Thyroid gland (tissue), 4 donors: Measurements from ENCODE around the gene SERPINB1. TPM values are rescaled to one million over a fixed set of nuclear protein-coding genes. Genes with fewer than 3 reads are reported as not detected.
A peak's percentile ranks its signal among the peaks of the same experiment; 100 is the strongest.
"Not testable (repeated sequence)": the region's sequence is repeated elsewhere in the genome, so short reads cannot be mapped to it uniquely, and the experiment has no call there.

ENCODE experiments used
- DNase-seq, 2 donors: peaks; one replicate each; pipeline ENCODE4 v3.0.0-alpha.2; 2019
- H3K27ac ChIP-seq, 3 donors: fragments of 200-600 bp; sonication (generic); 1 replicate in 2 of 3; 2 replicates in 1 of 3; pipeline ENCODE4 v1.5.1; 2016 to 2019; ENCODE audit warnings: mild to moderate bottlenecking in 1 of 3, moderate library complexity in 1 of 3
- H3K27me3 ChIP-seq: fragments of 200-600 bp; sonication (generic); one replicate; pipeline ENCODE4 v1.5.1; 2019
- H3K36me3 ChIP-seq, 2 donors: fragments of 200-600 bp; sonication (generic); one replicate each; pipeline ENCODE4 v1.5.1; 2016 to 2019
- H3K4me1 ChIP-seq, 2 donors: fragments of 200-600 bp; sonication (generic); one replicate each; pipeline ENCODE4 v1.5.1; 2017 to 2019
- H3K4me3 ChIP-seq, 3 donors: fragments of 200-600 bp; sonication (generic); replicated peaks in 1 of 3; 1 replicate in 2 of 3; 2 replicates in 1 of 3; pipeline ENCODE4 v1.5.1; 2016; ENCODE audit warnings: mild to moderate bottlenecking in 1 of 3
- H3K9me3 ChIP-seq: fragments of 200-600 bp; sonication (generic); one replicate; pipeline ENCODE4 v1.5.1; 2017
- POLR2A ChIP-seq, 2 donors: fragments of 450-650 bp; IDR thresholded peaks; one replicate each; pipeline ENCODE4 v1.6.1; 2017; ENCODE audit warnings: antibody characterized with exemption in 2 of 2, mild to moderate bottlenecking in 2 of 2, moderate library complexity in 1 of 2
- WGBS, 2 donors: methylation state at CpG; one replicate each; pipeline ENCODE4 v1.1.5; 2017; 5-methylcytosine and 5-hydroxymethylcytosine counted together
- intact Hi-C: fragments of 100-400 bp; cut with DNase I; formaldehyde crosslinking; loops from one replicate; pipeline ENCODE4 v1.15.1; 2023
- total RNA-seq, 4 donors: library from RNA; depleted of rRNA; stranded (reverse); fragments of >200 nt; gene quantifications; one replicate each; pipeline ENCODE4 v1.2.3, GENCODE V29; 2016
- TF ChIP-seq, protein P1 (sequence below), 6 experiments: fragments of 200-600 bp in 3 of 6; fragments of 450-650 bp in 3 of 6; sonication (generic) in 3 of 6; IDR thresholded peaks; one replicate each; pipeline ENCODE4 v1.5.1; 2016 to 2019; ENCODE audit warnings: antibody characterized with exemption in 6 of 6, mild to moderate bottlenecking in 2 of 6, inconsistent platforms in 1 of 6, moderate library complexity in 1 of 6

The SERPINB1 gene
- total RNA-seq, 4 donors from 2014 or later = 36.2 to 52.8 (median 43.4) TPM

DNA sequence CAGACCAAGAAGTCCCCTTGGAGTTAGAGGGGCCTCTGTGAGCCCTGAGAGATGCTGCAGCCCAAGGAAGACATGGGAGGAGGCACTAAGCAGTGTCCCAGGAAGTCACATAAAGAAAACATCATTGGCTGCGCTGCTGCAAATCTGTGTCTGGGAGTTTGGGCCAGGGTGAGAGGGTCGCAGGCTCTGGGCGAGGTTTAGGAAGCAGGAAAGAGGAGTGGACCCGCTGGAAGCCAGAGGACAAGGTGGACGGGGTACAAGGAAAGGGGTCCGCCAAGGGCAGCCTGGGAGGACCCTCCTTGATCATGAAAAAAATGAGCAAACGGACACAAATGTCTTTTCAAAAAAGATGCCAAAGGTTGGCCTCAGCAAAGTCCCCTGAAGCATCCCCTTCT lies 15.5 kb upstream of the SERPINB1 start:
- intact Hi-C loops = no loop called here
- peaks cover 0 to 31% of the 10 kb centered on the region in 2 donors for H3K4me1 ChIP-seq
- H3K36me3 ChIP-seq = no peaks in the 10 kb centered on the region
- no peaks in the 10 kb centered on the region for H3K27me3 ChIP-seq
- TF ChIP-seq, protein P1, sequence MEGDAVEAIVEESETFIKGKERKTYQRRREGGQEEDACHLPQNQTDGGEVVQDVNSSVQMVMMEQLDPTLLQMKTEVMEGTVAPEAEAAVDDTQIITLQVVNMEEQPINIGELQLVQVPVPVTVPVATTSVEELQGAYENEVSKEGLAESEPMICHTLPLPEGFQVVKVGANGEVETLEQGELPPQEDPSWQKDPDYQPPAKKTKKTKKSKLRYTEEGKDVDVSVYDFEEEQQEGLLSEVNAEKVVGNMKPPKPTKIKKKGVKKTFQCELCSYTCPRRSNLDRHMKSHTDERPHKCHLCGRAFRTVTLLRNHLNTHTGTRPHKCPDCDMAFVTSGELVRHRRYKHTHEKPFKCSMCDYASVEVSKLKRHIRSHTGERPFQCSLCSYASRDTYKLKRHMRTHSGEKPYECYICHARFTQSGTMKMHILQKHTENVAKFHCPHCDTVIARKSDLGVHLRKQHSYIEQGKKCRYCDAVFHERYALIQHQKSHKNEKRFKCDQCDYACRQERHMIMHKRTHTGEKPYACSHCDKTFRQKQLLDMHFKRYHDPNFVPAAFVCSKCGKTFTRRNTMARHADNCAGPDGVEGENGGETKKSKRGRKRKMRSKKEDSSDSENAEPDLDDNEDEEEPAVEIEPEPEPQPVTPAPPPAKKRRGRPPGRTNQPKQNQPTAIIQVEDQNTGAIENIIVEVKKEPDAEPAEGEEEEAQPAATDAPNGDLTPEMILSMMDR (IDR thresholded peaks at IDR 0.05) = no peak
- TF ChIP-seq POLR2A (IDR thresholded peaks at IDR 0.05) = no peak
- H3K9me3 ChIP-seq = no peaks in the 10 kb centered on the region
- H3K27ac ChIP-seq = peak overlapping the region in 1 of 3 donors; percentile 44
- H3K4me3 ChIP-seq = no peak overlapping the region
- WGBS, 2 donors = 73 to 84% methylated on average over 7 of the region's 7 CpGs
- no peak for DNase-seq

DNA sequence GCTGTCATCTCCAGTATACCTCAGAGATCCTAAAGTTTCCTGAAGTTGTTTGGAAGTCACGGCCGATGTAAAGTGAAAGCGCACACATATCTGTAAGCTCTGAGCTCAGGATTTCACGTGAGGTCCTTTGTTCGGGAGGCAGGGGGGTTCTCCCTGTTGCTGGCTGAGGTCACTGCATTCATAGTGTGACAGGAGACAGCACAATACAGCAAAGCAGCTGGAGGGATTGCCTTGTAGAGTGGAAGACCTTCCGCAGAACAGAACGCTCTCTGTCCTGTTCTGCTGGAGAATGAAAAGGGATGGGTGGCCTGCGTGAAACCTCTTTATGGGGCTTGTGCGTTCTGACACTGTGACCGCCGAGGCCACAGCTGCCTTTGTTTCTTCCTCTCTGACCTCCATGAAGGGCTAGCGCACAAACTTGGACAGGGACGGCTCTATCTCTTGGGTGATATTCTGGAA lies 13.4 kb upstream of the SERPINB1 start:
- TF ChIP-seq, protein P1 (IDR thresholded peaks at IDR 0.05) = no peak
- TF ChIP-seq POLR2A (IDR thresholded peaks at IDR 0.05) = no peak
- no peaks in the 10 kb centered on the region for H3K27me3 ChIP-seq
- H3K4me1 ChIP-seq = peaks cover 6 to 45% of the 10 kb centered on the region in 2 donors
- H3K36me3 ChIP-seq = no peaks in the 10 kb centered on the region
- H3K4me3 ChIP-seq = no peak overlapping the region
- peak overlapping the region in 2 of 3 donors; percentile 49 to 61 for H3K27ac ChIP-seq
- WGBS, 2 donors = 77 to 83% methylated on average over 13 of the region's 13 CpGs
- H3K9me3 ChIP-seq = no peaks in the 10 kb centered on the region
- intact Hi-C loops = no loop called here
- no peak for DNase-seq

DNA sequence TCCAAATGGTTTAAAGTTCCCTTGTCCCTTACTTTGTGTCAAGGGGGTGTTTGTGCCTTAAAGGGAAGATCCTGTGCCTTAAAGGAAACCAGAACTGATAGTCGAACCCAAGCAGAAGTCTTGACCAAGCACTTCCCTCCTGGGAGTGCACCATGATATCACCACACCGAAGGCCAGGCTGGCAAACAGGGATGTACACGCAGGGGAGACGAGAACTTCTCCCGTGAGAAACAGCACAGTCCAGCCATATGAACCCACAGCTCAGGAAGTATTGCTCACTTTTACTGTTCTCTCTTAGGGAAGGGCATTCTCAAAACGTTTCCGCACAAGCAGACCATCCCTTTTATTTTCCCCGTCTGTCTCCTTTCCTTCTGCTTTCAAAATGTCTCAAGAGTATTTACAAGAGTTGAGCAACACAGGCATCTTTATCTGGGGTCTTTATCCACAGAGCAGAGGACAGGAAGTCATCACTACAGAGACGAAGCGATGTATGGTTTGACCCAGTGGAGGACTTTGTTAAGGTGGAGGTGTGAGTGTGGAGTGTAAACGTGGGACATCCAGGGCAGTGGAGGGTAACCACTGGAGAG lies 12.8 kb upstream of the SERPINB1 start:
- 45 to 55% methylated on average over 11 of the region's 11 CpGs for WGBS, 2 donors
- Histone ChIP-seq H3K9me3 (no peaks in the 10 kb centered on the region), H3K27ac (peak overlapping the region; percentile 49 to 65 (median 61)), H3K27me3 (no peaks in the 10 kb centered on the region), H3K36me3 (no peaks in the 10 kb centered on the region), H3K4me1 (peaks cover 6 to 46% of the 10 kb centered on the region in 2 donors), H3K4me3 (no peak overlapping the region)
- intact Hi-C loops = no loop called here
- TF ChIP-seq, protein P1 (IDR thresholded peaks at IDR 0.05) = peak in 1 of 6 experiments; percentile 1
- TF ChIP-seq POLR2A (IDR thresholded peaks at IDR 0.05) = no peak
- DNase-seq = no peak

DNA sequence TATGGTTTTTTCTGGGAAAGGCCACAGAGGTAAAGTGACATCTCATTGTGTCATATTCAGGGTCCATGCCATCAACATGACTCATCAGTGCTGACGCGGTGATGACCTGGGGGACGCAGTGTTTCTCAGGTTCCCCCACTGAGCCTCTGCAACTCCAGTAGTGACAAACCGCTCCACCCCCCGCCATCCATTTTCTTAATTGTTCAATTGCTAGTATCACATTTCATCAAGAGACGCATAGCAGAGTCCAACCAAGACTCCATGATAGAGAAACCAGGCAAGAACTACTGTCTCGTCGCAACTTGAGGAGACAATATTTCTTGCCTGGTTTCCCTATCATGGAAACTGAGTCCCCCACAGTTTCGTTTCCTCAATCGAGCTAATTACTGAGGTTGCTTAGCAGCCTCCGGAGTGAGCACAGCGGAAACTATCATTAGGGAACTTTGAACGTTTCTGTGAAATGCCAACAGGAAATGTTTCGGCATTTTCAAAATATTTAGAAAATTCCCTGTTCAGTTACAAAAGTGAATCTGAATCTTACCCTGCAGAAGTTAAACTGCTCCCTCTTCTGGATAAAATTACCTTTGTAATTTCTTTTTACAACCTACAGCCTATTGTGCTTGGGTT lies 12.2 kb upstream of the SERPINB1 start:
- no peaks in the 10 kb centered on the region for H3K36me3 ChIP-seq
- peaks cover 6 to 42% of the 10 kb centered on the region in 2 donors for H3K4me1 ChIP-seq
- DNase-seq = peak in 1 of 2 donors; percentile 14

DNA sequence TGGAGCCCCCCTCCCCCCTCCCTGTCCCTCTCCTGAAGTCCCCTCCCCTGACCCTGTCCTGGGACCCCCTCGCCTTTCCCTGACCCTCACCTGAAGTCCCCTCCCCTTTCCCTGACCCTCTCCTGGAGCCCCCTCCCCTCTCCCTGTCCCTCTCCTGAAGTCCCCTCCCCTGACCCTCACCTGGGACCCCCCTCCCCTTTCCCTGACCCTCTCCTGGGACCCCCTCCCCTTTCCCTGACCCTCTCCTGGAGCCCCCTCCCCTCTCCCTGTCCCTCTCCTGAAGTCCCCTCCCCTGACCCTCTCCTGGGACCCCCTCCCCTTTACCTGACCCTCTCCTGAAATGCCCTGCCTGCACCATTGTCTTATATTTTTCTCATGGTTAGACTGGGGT lies 11.7 kb upstream of the SERPINB1 start:
- WGBS, 2 donors = 100% methylated on average over 1 of the region's 1 CpG
- H3K9me3 ChIP-seq, DNase-seq, H3K27me3 ChIP-seq, H3K36me3 ChIP-seq, intact Hi-C loops, H3K4me3 ChIP-seq: not testable (repeated sequence)
- Histone ChIP-seq H3K4me1 (peaks cover 6 to 37% of the 10 kb centered on the region in 2 donors), H3K27ac (peak overlapping the region in 2 of 3 donors; percentile 49 to 65)

More for the DNA sequence above, 12.2 kb upstream of the SERPINB1 start:
- H3K27me3 ChIP-seq = no peaks in the 10 kb centered on the region
- intact Hi-C loops = no loop called here
- H3K9me3 ChIP-seq = no peaks in the 10 kb centered on the region
- peak overlapping the region; percentile 49 to 65 (median 61) for H3K27ac ChIP-seq
- WGBS, 2 donors = 44 to 49% methylated on average over 14 of the region's 14 CpGs
- TF ChIP-seq POLR2A (IDR thresholded peaks at IDR 0.05) = no peak
- TF ChIP-seq, protein P1 (IDR thresholded peaks at IDR 0.05) = peak in 3 of 6 experiments; percentile 22 to 41 (median 33)
- no peak overlapping the region for H3K4me3 ChIP-seq
